Natural killer cell treated with Interleukin-12 subunit alpha and Interleukin-12 subunit beta and Interleukin-15 and Interleukin-18, amount 100 ng/mL, for 72 hours (primary cell): ENCODE data around the gene PP2D1. TPM values are rescaled to one million over a fixed set of nuclear protein-coding genes. Genes with fewer than 3 reads are reported as not detected.
A peak's percentile ranks its signal among the peaks of the same experiment; 100 is the strongest.
"Not testable (repeated sequence)": the region's sequence is repeated elsewhere in the genome, so short reads cannot be mapped to it uniquely, and the experiment has no call there.

Source experiments
- ATAC-seq, 2 donors: fragments of 150-1000 bp; cut with Tn5 transposase in 1 of 2; sonication (Bioruptor Pico), chemical (Tn5 transposase) in 1 of 2; 2 replicates each; pipeline ENCODE4 v1.10.0; 2021
- DNase-seq: peaks from one replicate; pipeline ENCODE4 v3.0.0; 2022; ENCODE audit warnings: low spot score
- H3K27ac Mint-ChIP-seq, 2 donors: 1 replicate in 1 of 2; 2 replicates in 1 of 2; pipeline ENCODE4 v1.8.0; 2022; ENCODE audit warnings: mixed read lengths in 2 of 2, mild to moderate bottlenecking in 1 of 2, moderate library complexity in 1 of 2
- H3K27me3 Mint-ChIP-seq, 2 donors: 1 replicate in 1 of 2; 2 replicates in 1 of 2; pipeline ENCODE4 v1.8.0; 2022; ENCODE audit warnings: mixed read lengths in 2 of 2
- H3K36me3 Mint-ChIP-seq: one replicate; pipeline ENCODE4 v1.8.0; 2022; ENCODE audit warnings: mixed read lengths
- H3K4me1 Mint-ChIP-seq, 2 donors: 1 replicate in 1 of 2; 2 replicates in 1 of 2; pipeline ENCODE4 v1.8.0; 2022; ENCODE audit warnings: low read depth in 2 of 2, mixed read lengths in 2 of 2, mild to moderate bottlenecking in 1 of 2
- H3K4me3 Mint-ChIP-seq: one replicate; pipeline ENCODE4 v1.8.0; 2022; ENCODE audit warnings: mixed read lengths
- H3K9me3 Mint-ChIP-seq: 2 replicates; pipeline ENCODE4 v1.8.0; 2022; ENCODE audit warnings: mixed read lengths
- total RNA-seq, 2 donors: library from RNA; stranded (reverse); gene quantifications; one replicate each; pipeline ENCODE4 v1.2.3, GENCODE V29; 2022

PP2D1 gene
- total RNA-seq, 2 donors from 2014 or later, result not detected

DNA sequence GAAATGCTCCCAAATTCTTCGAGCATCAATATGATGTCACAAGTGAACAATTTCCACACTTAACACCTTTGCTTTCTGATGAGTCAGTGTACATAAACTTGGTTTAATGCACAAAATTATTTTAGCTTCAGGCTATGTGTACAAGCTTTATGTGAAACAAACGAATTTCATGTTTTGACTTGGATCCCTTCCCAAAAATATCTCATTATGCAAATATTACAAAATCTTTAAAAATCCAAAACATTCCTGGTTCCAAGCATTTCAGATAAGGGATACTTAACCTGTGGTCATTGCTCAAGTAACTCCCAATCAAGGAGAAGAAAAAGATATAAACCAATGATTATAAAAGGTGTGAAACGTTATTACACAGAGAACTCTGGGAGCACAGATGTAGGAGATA, 40.0 kb downstream of the PP2D1 start:
- ATAC-seq (no peak), DNase-seq (no peak)
- H3K27me3 Mint-ChIP-seq, result no peaks in the 10 kb centered on the region
- no peak overlapping the region for H3K4me3 Mint-ChIP-seq
- peaks cover 6% of the 10 kb centered on the region for H3K36me3 Mint-ChIP-seq
- no peaks in the 10 kb centered on the region for H3K9me3 Mint-ChIP-seq
- peak overlapping the region in 1 of 2 donors; percentile 29 for H3K27ac Mint-ChIP-seq
- peaks cover 24 to 28% of the 10 kb centered on the region in 2 donors for H3K4me1 Mint-ChIP-seq

DNA sequence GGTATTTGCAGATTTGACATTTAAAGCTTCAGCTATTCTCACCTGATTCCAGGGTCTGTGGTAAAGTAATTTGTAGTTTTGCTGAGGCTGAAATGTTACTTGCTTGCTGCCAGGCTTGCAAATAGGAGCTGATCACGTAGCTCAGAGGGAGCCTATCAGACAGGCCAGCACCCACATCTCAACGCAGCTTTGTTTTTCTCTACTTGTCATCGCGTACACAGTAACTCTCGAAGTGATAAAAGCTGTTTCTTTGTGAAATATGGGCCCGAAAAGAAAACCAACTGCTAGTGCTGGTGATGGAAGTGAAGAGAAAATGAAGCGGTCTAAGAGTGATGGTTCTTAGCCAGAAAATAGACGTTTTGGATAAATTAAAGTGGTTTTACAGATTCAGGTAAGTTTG, 41.7 kb downstream of the PP2D1 start:
- DNase-seq (no peak), ATAC-seq (no peak)
- Mint-ChIP-seq H3K36me3 (peaks cover 10% of the 10 kb centered on the region), H3K4me3 (no peak overlapping the region), H3K9me3 (no peaks in the 10 kb centered on the region), H3K4me1 (peaks cover 31 to 33% of the 10 kb centered on the region in 2 donors), H3K27me3 (no peaks in the 10 kb centered on the region), H3K27ac (no peak overlapping the region)

DNA sequence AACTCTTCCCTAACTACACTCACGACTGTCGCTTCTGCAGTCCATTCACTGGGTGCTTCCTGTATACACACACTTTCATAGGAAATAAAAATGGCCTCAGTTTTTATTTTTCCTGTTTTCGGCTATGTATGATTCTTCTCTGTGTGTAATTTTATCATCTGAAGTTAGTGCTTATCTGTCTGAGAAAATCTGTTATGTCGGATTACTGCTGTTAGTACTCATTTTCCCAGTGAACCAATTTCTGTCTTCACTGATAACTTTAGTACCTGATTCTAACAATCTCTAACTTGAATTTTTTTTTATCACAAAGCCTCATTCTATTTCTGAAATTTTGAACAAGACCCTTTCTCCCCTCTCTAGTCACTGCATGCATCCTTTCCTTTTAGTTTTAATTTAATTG, 44.3 kb downstream of the PP2D1 start:
- H3K9me3 Mint-ChIP-seq, result no peaks in the 10 kb centered on the region
- no peak for DNase-seq
- H3K4me3 Mint-ChIP-seq, result no peak overlapping the region
- no peak for ATAC-seq
- no peaks in the 10 kb centered on the region for H3K27me3 Mint-ChIP-seq
- peaks cover 31 to 34% of the 10 kb centered on the region in 2 donors for H3K4me1 Mint-ChIP-seq
- peaks cover 4% of the 10 kb centered on the region for H3K36me3 Mint-ChIP-seq
- peak overlapping the region in 1 of 2 donors; percentile 1 for H3K27ac Mint-ChIP-seq

DNA sequence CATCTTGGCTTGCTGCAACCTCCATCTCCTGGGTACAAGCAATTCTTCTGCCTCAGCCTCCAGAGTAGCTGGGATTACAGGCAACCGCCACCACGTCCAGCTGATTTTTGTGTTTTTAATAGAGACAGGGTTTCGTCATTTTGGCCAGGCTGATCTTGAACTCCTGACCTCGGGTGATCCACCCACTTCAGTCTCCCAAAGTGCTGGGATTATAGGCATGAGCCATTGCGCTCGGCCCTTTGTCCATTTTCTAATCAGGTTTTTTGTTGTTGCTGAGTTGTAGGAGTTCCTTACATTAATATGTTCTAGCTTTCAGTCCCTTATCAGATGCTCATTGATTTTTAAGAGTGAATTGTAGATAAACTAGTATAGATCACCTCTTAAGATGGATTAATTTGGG, 44.9 kb downstream of the PP2D1 start:
- H3K27me3 Mint-ChIP-seq, result no peaks in the 10 kb centered on the region
- H3K27ac Mint-ChIP-seq, result no peak overlapping the region
- peaks cover 4% of the 10 kb centered on the region for H3K36me3 Mint-ChIP-seq
- no peak for DNase-seq
- no peak for ATAC-seq
- no peak overlapping the region for H3K4me3 Mint-ChIP-seq
- H3K9me3 Mint-ChIP-seq, result no peaks in the 10 kb centered on the region
- peaks cover 26 to 33% of the 10 kb centered on the region in 2 donors for H3K4me1 Mint-ChIP-seq

DNA sequence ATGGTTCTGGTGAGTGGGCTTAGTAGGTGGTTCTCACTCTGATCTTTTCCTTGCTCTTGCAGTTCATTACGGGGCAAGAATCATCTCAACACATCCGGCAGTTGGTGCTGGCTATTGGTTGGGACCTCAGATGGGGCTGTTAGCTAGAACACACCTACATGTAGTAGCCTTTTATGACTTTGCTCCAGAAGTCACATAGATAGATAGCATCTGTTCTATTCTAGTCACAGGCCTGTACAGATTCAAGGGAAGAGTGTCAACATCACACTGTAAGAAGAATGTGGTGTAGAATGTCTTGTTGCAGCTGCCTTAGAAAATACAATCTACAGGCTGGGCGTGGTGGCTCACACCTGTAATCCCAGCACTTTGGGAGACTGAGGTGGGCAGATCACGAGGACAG, 50.1 kb downstream of the PP2D1 start:
- Mint-ChIP-seq H3K4me1 (peaks cover 14 to 33% of the 10 kb centered on the region in 2 donors), H3K9me3 (no peaks in the 10 kb centered on the region), H3K27me3 (no peaks in the 10 kb centered on the region), H3K27ac (no peak overlapping the region), H3K36me3 (peaks cover 4% of the 10 kb centered on the region), H3K4me3 (no peak overlapping the region)
- DNase-seq (no peak), ATAC-seq (no peak)

DNA sequence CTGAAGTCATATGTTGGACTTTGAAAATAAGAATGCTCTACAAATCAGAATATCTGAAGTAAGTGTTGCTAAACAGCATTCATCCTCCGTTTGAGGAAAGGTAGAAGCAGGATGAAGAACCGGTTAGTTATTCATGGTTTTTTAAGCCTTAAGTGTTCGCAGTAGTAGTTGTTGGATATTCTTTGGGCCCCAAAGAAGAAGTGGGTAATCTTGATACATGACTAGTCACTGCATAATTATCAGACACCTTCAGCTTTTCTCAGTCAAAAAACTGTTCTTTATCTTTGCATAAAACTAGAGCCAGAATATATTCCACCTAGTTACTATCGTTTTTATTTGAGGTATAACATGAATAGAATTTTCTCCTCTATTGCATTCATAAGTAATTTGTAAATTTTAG, 51.4 kb downstream of the PP2D1 start:
- H3K36me3 Mint-ChIP-seq, result no peaks in the 10 kb centered on the region
- DNase-seq, result no peak
- H3K27me3 Mint-ChIP-seq, result no peaks in the 10 kb centered on the region
- ATAC-seq, result no peak
- H3K27ac Mint-ChIP-seq, result no peak overlapping the region
- no peak overlapping the region for H3K4me3 Mint-ChIP-seq
- H3K9me3 Mint-ChIP-seq, result no peaks in the 10 kb centered on the region
- peaks cover 8 to 31% of the 10 kb centered on the region in 2 donors for H3K4me1 Mint-ChIP-seq

DNA sequence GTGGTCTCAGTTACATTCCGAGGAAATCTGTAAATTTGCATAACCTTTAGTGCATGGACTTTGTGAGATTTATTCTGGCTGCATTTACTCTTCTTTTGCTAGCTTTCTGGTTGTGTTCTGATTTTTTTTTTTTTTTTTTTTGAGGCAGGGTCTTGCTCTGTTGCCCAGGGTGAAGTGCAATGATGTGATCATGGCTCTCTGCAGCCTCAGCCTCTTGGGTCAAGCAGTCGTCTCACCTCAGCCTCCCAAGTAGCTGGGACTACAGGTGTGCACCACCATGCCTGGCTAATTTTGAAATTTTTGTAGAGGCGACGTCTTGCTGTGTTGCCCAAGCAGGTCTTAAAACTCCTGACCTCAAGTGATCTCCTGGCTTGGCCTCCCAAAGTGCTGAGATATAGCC, 52.6 kb downstream of the PP2D1 start:
- Mint-ChIP-seq H3K27me3 (no peaks in the 10 kb centered on the region), H3K27ac (no peak overlapping the region), H3K9me3 (no peaks in the 10 kb centered on the region), H3K4me3 (no peak overlapping the region), H3K4me1 (peaks cover 8 to 39% of the 10 kb centered on the region in 2 donors), H3K36me3 (no peaks in the 10 kb centered on the region)
- no peak for DNase-seq
- ATAC-seq, result no peak

DNA sequence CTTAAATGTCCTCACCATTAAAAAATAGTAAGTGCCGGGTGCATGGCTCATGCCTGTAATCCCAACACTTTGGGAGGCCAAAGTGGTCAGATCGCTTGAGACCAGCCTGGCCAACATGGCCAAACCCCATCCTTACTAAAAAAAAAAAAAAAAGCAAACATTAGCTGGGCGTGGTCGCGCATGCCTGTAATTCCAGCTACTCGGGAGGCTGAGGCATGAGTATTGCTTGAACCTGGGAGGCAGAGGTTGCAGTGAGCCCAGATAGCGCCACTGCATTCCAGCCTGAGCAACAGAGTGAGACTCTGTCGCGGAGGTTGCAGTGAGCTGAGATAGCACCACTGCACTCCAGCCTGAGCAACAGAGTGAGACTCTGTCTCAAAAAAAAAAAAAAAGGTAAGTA, 54.7 kb downstream of the PP2D1 start:
- not testable (repeated sequence) for H3K27ac Mint-ChIP-seq
- peaks cover 8 to 37% of the 10 kb centered on the region in 2 donors for H3K4me1 Mint-ChIP-seq

DNA sequence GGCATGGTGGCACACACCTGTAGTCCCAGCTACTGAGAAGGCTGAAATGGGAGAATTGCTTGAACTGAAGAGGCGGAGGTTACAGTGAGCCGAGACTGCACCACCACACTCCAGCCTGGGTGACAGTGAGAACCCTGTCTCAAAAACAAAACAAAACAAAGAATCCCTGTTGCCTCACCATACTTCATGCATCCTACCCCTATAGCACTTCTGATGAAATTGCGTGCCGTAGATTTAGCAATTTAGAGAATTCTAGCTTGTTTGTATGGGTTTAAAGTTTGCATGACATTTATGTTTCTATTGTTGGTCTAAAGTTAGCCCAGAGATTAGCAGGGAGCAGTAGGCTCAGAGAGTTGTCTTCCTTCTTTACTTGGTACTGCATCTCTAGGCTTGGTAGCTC, 57.4 kb downstream of the PP2D1 start:
- Mint-ChIP-seq H3K27ac (no peak overlapping the region), H3K9me3 (no peaks in the 10 kb centered on the region), H3K4me1 (peaks cover 15 to 29% of the 10 kb centered on the region in 2 donors), H3K36me3 (peaks cover 6% of the 10 kb centered on the region), H3K4me3 (no peak overlapping the region), H3K27me3 (no peaks in the 10 kb centered on the region)
- no peak for DNase-seq
- ATAC-seq, result no peak

More for the DNA sequence above, 54.7 kb downstream of the PP2D1 start:
- DNase-seq, H3K9me3 Mint-ChIP-seq, H3K36me3 Mint-ChIP-seq, H3K27me3 Mint-ChIP-seq, ATAC-seq, H3K4me3 Mint-ChIP-seq: not testable (repeated sequence)

DNA sequence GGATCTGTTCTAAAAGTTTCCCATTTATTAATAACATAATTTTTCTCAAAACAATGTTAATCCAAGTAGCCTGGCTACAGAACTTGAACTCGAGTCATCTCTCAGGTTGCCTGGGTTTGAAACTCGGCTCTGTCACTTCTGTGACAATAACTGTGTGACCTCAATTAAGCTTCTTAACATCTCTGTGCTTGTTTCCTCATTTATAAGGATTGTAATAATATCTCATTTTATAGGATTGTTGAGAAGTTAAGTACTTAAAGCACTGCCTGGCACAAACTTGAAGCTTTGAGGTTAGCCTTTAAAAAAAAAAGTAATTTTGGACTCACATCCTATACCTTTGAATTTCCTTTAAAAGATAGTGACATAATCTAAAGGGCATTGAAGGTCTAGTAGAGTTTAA, 61.7 kb downstream of the PP2D1 start:
- peaks cover 30 to 43% of the 10 kb centered on the region in 2 donors for H3K4me1 Mint-ChIP-seq
- no peaks in the 10 kb centered on the region for H3K27me3 Mint-ChIP-seq
- no peak overlapping the region for H3K4me3 Mint-ChIP-seq
- peaks cover 6% of the 10 kb centered on the region for H3K36me3 Mint-ChIP-seq
- DNase-seq (no peak), ATAC-seq (no peak)
- H3K27ac Mint-ChIP-seq, result peak overlapping the region in 1 of 2 donors; percentile 56
- H3K9me3 Mint-ChIP-seq, result no peaks in the 10 kb centered on the region

DNA sequence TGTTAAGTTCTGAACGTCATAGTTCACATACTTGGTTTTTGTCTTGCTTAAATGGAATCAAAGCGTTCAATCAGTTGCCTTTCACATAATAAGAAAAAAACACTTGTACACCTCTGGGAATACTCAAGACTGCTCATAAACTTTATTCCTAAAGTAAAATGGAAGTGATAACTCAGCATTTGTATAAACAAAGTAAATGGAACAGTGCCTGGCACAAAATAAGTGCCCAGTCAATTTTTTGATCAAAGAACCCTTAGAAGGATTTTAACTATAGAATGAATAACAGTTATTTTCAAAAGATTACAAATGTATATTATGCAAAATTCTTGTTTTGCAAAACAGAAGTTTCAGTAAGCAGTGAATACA, 63.9 kb downstream of the PP2D1 start:
- no peaks in the 10 kb centered on the region for H3K9me3 Mint-ChIP-seq
- H3K4me1 Mint-ChIP-seq, result peaks cover 19 to 49% of the 10 kb centered on the region in 2 donors
- H3K36me3 Mint-ChIP-seq, result peaks cover 6% of the 10 kb centered on the region
- peak overlapping the region; percentile 87 for H3K4me3 Mint-ChIP-seq
- peak overlapping the region; percentile 87 to 89 for H3K27ac Mint-ChIP-seq
- no peaks in the 10 kb centered on the region for H3K27me3 Mint-ChIP-seq
- DNase-seq (no peak), ATAC-seq (no peak)

DNA sequence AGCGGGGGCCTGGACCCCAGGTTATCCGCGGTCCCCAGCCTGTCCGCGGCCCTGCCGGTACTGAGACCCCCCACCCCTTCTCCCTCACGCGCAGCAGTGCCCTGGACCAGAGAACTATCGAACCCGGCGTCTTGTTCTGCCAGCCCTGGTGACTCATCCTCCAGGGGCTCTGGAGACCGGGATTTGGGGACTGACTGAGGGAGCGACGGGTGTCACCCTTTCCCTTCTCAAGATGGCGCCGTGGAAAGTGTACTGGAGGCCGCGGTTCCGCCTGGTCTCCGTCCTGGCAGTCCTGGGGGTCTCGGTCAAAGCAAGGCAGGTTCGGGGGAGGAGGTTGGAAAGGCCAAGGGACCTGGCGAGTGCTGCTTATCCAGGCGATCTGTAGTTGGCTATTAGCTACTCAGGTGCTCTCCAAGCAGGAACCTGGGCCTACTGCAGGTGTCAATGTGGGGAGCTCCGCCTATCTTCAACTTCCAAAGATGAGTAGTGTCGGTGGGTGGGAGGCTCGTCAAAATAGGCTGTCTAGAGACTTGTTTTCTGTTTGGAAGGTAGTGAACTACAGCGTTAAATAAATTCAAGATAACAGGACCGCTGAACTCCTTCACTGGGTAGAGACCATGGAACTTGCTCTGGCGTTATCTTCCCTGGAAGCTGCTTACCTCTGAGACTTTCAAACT, 64.4 kb downstream of the PP2D1 start:
- peak in 1 of 2 donors; percentile 11 for ATAC-seq
- no peaks in the 10 kb centered on the region for H3K27me3 Mint-ChIP-seq
- H3K4me3 Mint-ChIP-seq, result peak overlapping the region; percentile 87
- H3K27ac Mint-ChIP-seq, result peak overlapping the region; percentile 87 to 89
- H3K36me3 Mint-ChIP-seq, result peaks cover 6% of the 10 kb centered on the region
- H3K4me1 Mint-ChIP-seq, result peaks cover 19 to 49% of the 10 kb centered on the region in 2 donors
- H3K9me3 Mint-ChIP-seq, result no peaks in the 10 kb centered on the region
- DNase-seq, result peak; percentile 62

DNA sequence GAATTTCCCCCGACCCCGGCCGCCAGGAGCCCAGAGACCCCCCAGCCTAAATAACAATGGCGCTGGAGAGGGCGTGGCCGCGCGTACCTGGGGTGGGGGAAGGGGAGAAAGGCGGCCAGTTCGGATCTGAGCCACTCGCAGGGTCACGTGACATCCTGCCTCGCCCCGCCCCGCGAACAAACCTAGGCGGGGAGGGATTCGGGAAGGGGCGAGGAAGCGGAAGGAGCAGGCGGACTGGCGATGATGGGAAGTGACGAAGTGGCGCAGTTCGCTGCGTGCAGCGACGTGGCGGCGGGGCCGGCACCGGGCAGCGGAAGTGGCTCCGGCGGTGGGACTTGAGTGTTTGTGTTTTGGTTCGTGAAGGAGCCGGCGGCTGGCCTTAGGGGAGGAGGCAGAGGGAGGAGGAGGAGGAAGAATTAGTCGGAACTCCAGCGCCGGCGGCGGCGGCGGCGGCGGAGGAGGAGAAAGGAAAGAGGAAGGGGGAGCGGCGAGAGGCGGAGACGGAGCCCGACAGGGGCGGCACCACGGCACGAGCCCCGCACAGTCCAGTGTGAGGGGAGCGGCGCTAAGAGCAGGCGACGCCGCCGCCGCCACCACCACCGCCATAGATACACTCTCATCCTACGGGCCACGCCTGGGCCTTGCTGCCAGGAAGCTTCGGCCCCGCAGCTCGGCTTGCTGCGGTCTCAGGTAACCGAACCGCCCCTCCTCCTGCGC, 65.1 kb downstream of the PP2D1 start, which contains the start of gene RAB5A:
Gene RAB5A, plus strand, starts transcription at position 266 of the 717 bp plus-strand sequence. CDS start 3,802 bp downstream, outside the sequence.
- peak; percentile 95 to 96 for ATAC-seq
- peaks cover 6% of the 10 kb centered on the region for H3K36me3 Mint-ChIP-seq
- H3K27ac Mint-ChIP-seq, result peak within 1 kb of the TSS; percentile 87 to 89
- peaks cover 19 to 46% of the 10 kb centered on the region in 2 donors for H3K4me1 Mint-ChIP-seq
- H3K4me3 Mint-ChIP-seq, result peak within 1 kb of the TSS; percentile 87
- no peaks in the 10 kb centered on the region for H3K27me3 Mint-ChIP-seq
- peak; percentile 99 for DNase-seq
- H3K9me3 Mint-ChIP-seq, result no peaks in the 10 kb centered on the region
